Urinary bladder (tissue), 4 donors: ENCODE measurements around the gene CYP2B6. TPM values are rescaled to one million over a fixed set of nuclear protein-coding genes. Genes with fewer than 3 reads are reported as not detected.
"Not testable (repeated sequence)": the region's sequence is repeated elsewhere in the genome, so short reads cannot be mapped to it uniquely, and the experiment has no call there.

Experiments
- DNase-seq: peaks from one replicate; pipeline ENCODE4 v3.0.0-alpha.2; 2015; ENCODE audit errors: extremely low spot score
- H3K27ac ChIP-seq: one replicate; pipeline ENCODE4 v1.5.1; 2013; ENCODE audit warnings: low read depth, mild to moderate bottlenecking, moderate library complexity
- H3K36me3 ChIP-seq: one replicate; pipeline ENCODE4 v1.6.1; 2013; ENCODE audit warnings: mild to moderate bottlenecking, moderate library complexity; ENCODE audit not compliant: insufficient read depth
- H3K4me1 ChIP-seq: one replicate; pipeline ENCODE4 v1.6.1; 2013; ENCODE audit warnings: mild to moderate bottlenecking, moderate library complexity; ENCODE audit not compliant: insufficient read depth
- H3K4me3 ChIP-seq: one replicate; pipeline ENCODE4 v1.5.1; 2013; ENCODE audit warnings: low read depth, low read length
- WGBS: extraction: QIAGEN DNeasy Blood & Tissue Kit; methylation state at CpG from one replicate; pipeline ENCODE4 v1.1.7; 2013; 5-methylcytosine and 5-hydroxymethylcytosine counted together
- polyA plus RNA-seq: library from polyadenylated mRNA; stranded (reverse); fragments of 200-250 nt; gene quantifications from one replicate; pipeline ENCODE4 v1.2.3, GENCODE V29; 2013
- total RNA-seq: library from RNA; depleted of rRNA; stranded (reverse); fragments of >200 nt; gene quantifications from one replicate; pipeline ENCODE4 v1.2.3, GENCODE V29; 2014
- donor health status: healthy with polysubstance abuse.
- donor health status: healthy.

CYP2B6 gene
- total and polyA plus RNA-seq, 2 donors: 0.38 TPM; not detected in 1

DNA sequence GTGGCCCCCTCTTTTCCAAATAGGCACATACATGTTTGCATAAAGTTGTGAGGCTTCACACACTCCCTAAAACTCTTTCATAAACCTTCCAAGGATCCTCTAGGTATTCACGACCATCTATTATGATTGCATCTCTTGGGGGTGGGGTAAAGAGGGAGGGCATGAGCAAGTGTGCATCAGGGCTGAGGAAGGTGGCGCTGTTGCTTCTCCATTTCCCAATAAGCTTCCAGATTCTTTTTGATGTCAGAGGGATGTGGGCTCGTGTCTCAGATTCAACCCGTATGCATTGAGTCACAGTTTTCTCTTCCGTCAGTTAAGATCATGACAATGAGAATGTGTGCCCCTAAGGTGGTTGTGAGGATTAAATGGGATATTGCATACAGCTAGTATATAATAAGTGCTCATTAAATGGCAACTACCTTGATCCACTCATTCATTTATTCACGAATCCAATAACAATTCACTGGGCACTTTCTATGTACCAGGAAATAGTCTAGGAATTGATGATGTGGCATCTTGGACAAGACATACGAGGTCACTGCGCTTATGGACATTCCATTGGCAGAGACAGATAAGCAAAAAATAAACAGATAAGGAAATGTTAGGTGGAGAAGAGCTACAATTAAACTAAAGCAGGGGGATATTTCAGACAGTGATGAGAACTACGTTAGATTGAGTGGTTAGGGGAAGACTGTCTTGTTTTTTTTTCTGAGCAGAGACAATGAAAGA, 10.3 kb downstream of the CYP2B6 start:
- Histone ChIP-seq H3K27ac (no peak overlapping the region), H3K4me1 (no peaks in the 10 kb centered on the region), H3K36me3 (no peaks in the 10 kb centered on the region), H3K4me3 (no peak overlapping the region)
- no peak for DNase-seq
- WGBS: 65% methylated on average over 9 of the region's 9 CpGs

DNA sequence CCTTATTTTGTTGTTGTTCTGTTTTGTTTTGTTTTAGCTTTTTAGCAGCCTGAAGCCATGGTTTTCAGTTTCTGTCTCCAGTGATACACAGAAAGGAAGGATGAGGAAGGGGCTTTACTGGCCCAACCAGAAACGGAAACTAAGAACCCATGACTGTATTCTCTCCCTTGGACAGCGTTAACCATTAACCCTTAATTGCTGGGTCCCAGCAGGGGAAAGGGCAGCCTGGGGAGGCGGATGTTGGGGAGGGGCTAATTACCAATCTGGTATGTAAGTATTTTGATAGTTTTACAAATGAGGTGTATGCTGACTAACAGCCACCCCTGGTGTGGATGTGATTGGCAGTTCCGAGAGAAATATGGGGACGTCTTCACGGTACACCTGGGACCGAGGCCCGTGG, 12.6 kb downstream of the CYP2B6 start:
- DNase-seq, H3K4me3 ChIP-seq: not testable (repeated sequence)
- WGBS: 54% methylated on average over 7 of the region's 8 CpGs

DNA sequence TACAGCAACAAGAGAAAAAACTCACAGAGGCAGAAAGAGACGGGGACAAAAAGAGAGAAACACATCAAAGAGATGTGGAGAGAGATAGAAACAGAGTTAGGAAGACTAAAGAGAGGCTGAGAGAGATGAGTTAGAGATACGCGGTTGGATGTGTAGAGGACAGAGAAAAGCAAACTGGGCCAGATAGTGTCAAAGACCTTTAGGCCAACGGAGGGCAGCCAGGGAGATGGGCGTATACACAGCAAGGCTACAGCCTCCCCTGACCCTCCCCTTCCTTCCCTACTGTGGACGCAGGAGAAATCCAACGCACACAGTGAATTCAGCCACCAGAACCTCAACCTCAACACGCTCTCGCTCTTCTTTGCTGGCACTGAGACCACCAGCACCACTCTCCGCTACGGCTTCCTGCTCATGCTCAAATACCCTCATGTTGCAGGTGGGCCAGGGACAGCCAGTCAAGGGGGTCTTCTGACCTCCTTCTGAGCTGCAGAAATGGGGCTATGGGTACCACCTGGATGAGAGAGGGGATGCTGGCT, 18.7 kb downstream of the CYP2B6 start:
- 76% methylated on average over 11 of the region's 11 CpGs for WGBS
- Histone ChIP-seq H3K36me3 (no peaks in the 10 kb centered on the region), H3K4me1 (no peaks in the 10 kb centered on the region), H3K4me3 (no peak overlapping the region), H3K27ac (no peak overlapping the region)
- no peak for DNase-seq

More for the DNA sequence above, 12.6 kb downstream of the CYP2B6 start:
- not testable (repeated sequence) for H3K4me1 ChIP-seq, H3K36me3 ChIP-seq, H3K27ac ChIP-seq

DNA sequence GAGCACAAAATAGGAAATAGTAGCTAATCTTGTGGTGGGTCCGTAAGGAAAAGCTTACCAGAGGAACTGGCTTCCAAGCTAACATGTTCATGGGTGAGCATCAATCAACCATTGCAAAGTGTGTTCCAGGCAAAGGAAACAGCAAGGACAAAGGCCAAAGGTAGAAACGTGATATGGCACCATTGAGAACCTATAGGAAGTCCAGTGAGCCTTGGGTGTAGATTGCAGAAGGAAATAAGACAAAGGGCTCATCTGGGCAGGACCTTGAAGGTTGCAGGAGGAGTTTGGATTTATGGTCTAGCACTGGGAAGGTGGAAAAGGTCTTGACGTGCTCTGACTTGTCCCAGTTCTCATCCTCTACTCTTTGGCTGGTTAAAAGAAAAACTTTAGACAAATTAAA, 22.3 kb downstream of the CYP2B6 start:
- H3K27ac ChIP-seq: no peak overlapping the region
- H3K36me3 ChIP-seq: no peaks in the 10 kb centered on the region
- H3K4me3 ChIP-seq: no peak overlapping the region
- no peak for DNase-seq
- 70% methylated on average over 3 of the region's 3 CpGs for WGBS
- H3K4me1 ChIP-seq: no peaks in the 10 kb centered on the region

DNA sequence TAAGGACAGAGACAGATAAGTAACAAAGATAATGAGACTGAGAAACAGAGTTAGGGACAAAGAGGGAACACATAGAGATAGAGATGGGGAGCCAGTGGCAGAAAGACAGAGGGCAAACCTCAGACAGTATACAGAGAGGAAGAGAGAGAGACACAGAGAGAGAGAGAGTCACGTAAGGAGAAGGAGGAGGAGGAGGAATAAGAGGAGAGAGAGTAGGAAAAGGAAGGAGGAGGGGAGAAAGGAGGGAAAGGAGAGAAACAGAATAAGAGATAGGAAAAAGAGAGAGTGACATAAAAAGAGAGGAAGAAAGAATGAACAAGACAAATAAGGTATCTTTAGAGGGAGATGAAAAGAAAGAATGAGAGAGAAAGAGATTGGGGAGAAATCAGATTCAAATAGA, 23.6 kb downstream of the CYP2B6 start:
- H3K36me3 ChIP-seq: no peaks in the 10 kb centered on the region
- DNase-seq: no peak
- WGBS: 38% methylated on average over 1 of the region's 1 CpG
- no peak overlapping the region for H3K27ac ChIP-seq
- H3K4me3 ChIP-seq: no peak overlapping the region
- H3K4me1 ChIP-seq: no peaks in the 10 kb centered on the region

DNA sequence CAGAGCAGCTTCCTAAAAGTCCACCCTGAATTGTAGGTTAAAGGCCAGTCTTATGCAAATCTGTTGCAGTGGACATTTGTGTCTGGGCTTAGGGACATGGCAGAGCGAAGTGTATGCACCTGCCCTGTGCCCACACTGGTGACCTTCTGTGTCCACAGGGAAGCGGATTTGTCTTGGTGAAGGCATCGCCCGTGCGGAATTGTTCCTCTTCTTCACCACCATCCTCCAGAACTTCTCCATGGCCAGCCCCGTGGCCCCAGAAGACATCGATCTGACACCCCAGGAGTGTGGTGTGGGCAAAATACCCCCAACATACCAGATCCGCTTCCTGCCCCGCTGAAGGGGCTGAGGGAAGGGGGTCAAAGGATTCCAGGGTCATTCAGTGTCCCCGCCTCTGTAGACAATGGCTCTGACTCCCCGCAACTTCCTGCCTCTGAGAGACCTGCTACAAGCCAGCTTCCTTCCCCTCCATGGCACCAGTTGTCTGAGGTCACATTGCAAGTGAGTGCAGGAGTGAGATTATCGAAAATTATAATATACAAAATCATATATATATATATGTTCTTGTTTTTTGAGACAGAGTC, 25.5 kb downstream of the CYP2B6 start:
- WGBS: 82% methylated on average over 12 of the region's 12 CpGs

DNA sequence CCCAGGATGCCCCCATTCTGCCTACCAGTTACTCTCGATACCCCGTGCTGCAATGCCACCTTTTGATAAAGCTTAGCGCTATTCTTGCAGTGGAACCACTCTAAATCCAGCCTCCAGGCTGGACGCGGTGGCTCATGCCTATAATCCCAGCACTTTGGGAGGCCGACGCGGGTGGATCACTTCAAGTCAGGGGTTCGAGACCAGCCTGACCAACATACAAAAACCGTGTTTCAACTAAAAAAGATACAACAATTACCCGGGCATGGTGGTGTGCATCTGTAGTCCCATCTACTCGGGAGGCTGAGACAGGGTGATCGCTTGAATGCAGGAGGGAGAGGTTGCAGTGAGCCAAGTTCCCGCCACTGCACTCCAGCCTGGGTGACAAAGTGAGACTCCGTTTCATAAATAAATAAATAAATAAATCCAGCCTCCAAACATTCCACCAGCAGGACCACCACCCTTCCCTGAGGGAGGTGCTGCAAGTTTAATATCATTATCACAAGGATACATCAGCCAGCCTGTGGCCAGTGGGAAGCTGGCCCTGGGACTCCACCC, 27.7 kb downstream of the CYP2B6 start:
- DNase-seq: no peak
- H3K27ac ChIP-seq: no peak overlapping the region
- WGBS: 92% methylated on average over 15 of the region's 15 CpGs
- no peak overlapping the region for H3K4me3 ChIP-seq
- H3K36me3 ChIP-seq: no peaks in the 10 kb centered on the region
- H3K4me1 ChIP-seq: no peaks in the 10 kb centered on the region

More for the DNA sequence above, 25.5 kb downstream of the CYP2B6 start:
- Histone ChIP-seq H3K4me1 (no peaks in the 10 kb centered on the region), H3K36me3 (no peaks in the 10 kb centered on the region), H3K27ac (no peak overlapping the region), H3K4me3 (no peak overlapping the region)
- DNase-seq: no peak

DNA sequence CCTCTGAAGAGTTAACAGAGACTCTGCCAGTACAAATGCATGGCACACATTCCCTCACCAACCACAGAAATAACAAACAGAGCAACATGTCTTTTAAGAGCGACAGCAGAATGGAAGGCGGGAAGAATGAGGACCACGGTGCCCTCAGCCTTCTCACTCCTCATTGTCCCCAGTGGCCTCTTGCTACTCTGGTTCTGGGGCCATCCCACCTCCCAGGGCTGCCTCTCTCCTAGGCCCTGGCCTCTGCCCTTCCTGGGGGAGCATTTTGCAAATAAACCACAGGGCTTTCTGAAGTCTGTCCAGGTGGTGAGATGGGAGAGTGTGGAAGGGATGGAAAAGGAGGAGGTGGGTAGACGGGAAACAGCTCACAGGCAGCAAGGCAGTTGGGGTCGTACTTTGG, 28.3 kb downstream of the CYP2B6 start:
- no peak overlapping the region for H3K4me3 ChIP-seq
- H3K27ac ChIP-seq: no peak overlapping the region
- 58% methylated on average over 5 of the region's 5 CpGs for WGBS
- no peaks in the 10 kb centered on the region for H3K4me1 ChIP-seq
- DNase-seq: no peak
- no peaks in the 10 kb centered on the region for H3K36me3 ChIP-seq

DNA sequence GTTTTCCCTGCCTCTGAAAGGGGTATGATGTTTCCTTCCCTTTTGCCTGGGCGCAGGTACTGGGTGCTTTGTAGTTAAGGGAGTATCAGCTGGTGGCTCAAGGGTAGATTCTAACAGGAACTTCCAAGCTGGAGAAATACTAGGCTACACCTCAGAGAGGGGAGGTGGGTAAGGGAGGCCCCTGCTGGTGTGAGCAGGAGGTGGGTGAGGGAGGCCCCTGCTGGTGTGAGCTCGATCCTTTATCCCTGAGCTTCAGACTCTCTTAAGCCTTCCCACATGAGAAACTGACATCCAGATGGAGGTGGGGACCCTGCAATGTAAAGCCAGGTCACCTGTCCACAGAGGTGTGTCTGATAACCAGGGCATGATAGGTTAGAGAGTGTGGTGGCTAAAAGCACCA, 32.1 kb downstream of the CYP2B6 start:
- Histone ChIP-seq H3K36me3 (no peaks in the 10 kb centered on the region), H3K4me1 (no peaks in the 10 kb centered on the region), H3K27ac (no peak overlapping the region), H3K4me3 (no peak overlapping the region)
- DNase-seq: no peak
- WGBS: 62% methylated on average over 2 of the region's 2 CpGs

DNA sequence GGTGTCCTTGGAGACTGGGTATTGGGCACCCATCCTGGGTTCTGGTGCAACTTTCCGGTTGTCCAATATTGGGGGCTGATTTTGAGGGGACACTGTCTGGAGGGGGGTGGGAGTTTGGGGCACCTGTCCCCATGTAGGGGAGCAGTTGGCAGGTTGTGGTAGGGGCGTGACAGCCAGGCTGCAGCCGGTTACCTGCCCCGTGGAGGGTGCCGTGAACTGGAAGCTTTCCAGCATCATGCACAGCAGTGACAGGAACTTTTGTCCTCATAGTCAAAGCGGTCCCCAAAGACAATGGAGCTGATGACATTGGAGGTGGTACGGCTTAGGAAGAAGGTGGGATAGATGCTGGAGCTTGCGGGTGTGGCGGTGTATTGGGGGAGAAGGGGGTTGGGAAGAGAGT, 34.3 kb downstream of the CYP2B6 start:
- Histone ChIP-seq H3K27ac (no peak overlapping the region), H3K4me1 (no peaks in the 10 kb centered on the region), H3K4me3 (no peak overlapping the region), H3K36me3 (no peaks in the 10 kb centered on the region)
- no peak for DNase-seq
- WGBS: 78% methylated on average over 9 of the region's 9 CpGs

GRCh38 chr19:41025871-41026270, 34.8 kb downstream of the CYP2B6 start:
- DNase-seq: no peak
- no peak overlapping the region for H3K4me3 ChIP-seq
- H3K36me3 ChIP-seq: no peaks in the 10 kb centered on the region
- H3K4me1 ChIP-seq: no peaks in the 10 kb centered on the region
- WGBS: 12% methylated on average over 32 of the region's 32 CpGs
- H3K27ac ChIP-seq: no peak overlapping the region

DNA sequence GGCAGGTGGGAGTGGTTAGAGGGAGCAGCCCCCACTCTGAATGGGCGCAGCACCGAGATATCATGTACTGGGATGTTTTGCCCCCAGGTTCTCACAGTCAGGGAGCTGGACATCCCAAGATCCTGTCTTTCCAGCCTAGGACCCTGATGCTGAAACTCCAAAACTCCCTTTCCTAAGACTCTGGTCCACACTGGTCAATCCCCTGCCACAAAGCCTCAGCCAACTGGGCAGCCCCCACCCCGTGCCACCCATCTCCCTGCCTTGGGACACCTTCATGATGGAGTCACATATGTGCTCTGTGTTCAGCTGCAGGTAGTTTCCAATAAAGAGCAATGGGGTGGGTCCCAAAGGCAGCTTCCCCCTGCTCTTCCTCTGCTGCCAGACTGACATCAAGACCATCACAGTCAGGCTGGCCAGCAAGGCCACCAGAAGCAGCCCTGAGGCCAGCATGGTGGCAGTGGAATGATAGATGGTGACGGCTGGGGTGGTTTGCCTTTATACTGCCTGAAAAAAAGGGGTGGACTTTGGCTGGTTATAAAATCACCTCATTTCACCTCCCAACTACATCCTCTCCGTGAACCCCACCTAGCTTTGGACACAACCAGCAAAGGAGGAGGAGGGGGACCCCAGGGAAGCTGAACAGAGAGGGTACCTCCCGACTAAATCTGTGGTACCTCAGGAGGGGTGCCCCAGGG, 36.3 kb downstream of the CYP2B6 start:
- Histone ChIP-seq H3K4me3 (no peak overlapping the region), H3K4me1 (no peaks in the 10 kb centered on the region), H3K27ac (no peak overlapping the region), H3K36me3 (no peaks in the 10 kb centered on the region)
- no peak for DNase-seq
- 73% methylated on average over 6 of the region's 6 CpGs for WGBS

GRCh38 chr19:41029524-41030432, 38.7 kb downstream of the CYP2B6 start:
- no peaks in the 10 kb centered on the region for H3K4me1 ChIP-seq

More at GRCh38 chr19:41029524-41030432, 38.7 kb downstream of the CYP2B6 start:
- Histone ChIP-seq H3K27ac (no peak overlapping the region), H3K36me3 (no peaks in the 10 kb centered on the region), H3K4me3 (no peak overlapping the region)
- DNase-seq: no peak
- 75% methylated on average over 4 of the region's 4 CpGs for WGBS
